NB4 (cell line): ENCODE data around the gene PLA2G4E.

ENCODE experiments used
- DNase-seq: peaks from one replicate; pipeline ENCODE4 v3.0.0; 2010; ENCODE audit warnings: low read depth
- H3K4me3 ChIP-seq: one replicate; pipeline ENCODE4 v1.5.1; 2011; ENCODE audit warnings: mild to moderate bottlenecking, low read depth, low read length, moderate library complexity
- CTCF ChIP-seq: IDR thresholded peaks from one replicate; pipeline ENCODE4 v1.5.1; 2012; ENCODE audit warnings: low read depth, low read length
- MAX ChIP-seq: IDR thresholded peaks from 2 replicates; pipeline ENCODE4 v1.6.1; 2011; ENCODE audit warnings: low read depth, low read length
- MYC ChIP-seq: IDR thresholded peaks from 2 replicates; pipeline ENCODE4 v1.6.1; 2011; ENCODE audit warnings: low read depth, low read length
- POLR2A ChIP-seq: IDR thresholded peaks from 2 replicates; pipeline ENCODE4 v1.6.1; 2011; ENCODE audit warnings: mild to moderate bottlenecking; ENCODE audit not compliant: insufficient read length; ENCODE audit errors: extremely low read depth

Gene PLA2G4E

DNA sequence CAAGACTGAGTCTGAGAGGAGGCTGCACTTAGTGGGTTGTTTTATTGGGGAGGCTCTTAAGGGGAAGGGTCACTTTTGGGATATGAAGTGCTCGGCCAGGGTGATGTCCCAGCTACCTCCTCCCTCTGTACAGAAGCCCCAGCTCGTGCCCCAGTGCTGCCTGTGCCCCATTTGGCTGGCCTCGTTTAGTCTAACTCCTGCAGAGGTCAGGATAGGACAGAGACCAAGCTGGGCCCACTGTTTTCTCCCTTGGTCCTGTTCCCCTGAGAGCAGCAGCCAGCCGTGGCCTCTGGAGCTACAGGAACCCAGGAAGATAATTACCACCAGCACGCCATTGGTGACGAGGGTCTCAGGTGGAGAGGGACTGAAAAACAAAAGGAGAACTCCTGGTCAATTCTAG, 18.5 kb downstream of the PLA2G4E start:
- TF ChIP-seq POLR2A, result no peak
- H3K4me3 ChIP-seq, result no peak overlapping the region
- DNase-seq, result no peak

GRCh38 chr15:42001236-42001635, 19.6 kb downstream of the PLA2G4E start:
- H3K4me3 ChIP-seq, result no peak overlapping the region
- no peak for DNase-seq
- TF ChIP-seq MYC (no peak), CTCF (no peak)

- no peak overlapping the region for H3K4me3 ChIP-seq
- DNase-seq, result no peak
- TF ChIP-seq MYC (no peak), POLR2A (no peak), MAX (no peak)
These were observed 21.3 kb downstream of the PLA2G4E start for GRCh38 chr15:41999290-42000285.

DNA sequence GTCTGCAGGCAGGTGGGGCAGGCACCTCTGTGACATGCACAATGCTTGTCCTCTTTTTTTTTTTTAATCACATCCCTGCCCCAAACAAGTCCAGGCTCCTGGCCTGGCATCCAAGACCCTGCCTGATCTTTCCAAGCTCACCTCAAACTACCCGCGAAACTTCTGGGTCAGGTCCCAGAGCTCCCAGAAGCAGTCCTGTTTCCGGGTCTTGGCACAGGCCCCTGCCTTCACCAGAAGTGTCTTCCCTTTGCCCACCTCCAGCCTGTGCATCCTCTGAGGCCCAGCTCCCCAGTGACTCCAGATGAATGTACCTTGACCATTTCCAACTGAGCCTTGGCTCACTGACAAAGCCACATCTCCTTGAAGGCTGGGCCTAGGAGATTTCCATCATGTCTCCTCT, 23.0 kb downstream of the PLA2G4E start:
- no peak for DNase-seq
- H3K4me3 ChIP-seq, result no peak overlapping the region
- TF ChIP-seq MAX (no peak), CTCF (no peak), MYC (no peak), POLR2A (no peak)

GRCh38 chr15:41996921-41997592, 23.8 kb downstream of the PLA2G4E start:
- no peak for DNase-seq
- TF ChIP-seq CTCF, result no peak
- no peak for TF ChIP-seq MAX
- TF ChIP-seq POLR2A, result no peak
- no peak for TF ChIP-seq MYC
- H3K4me3 ChIP-seq, result no peak overlapping the region

DNA sequence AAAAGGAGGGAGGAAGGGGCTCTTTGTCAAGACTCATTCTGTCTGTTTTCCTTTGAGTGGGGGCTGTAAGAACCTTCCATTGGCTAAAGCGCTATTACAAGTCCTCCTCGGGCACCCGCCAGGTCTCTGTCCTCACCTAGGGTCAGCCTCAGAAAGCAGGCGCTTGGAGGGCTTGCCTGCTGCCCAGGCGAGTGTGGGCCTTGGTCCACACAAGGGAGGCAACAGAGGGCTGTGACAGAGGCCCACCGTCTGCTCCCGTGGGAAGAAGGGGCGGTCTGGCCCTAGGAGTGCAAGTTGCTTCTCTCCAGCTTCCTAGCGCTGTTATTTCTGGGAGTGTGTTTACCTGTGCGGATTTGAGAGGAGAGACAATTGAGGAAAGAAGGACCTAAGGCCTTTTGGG, 24.5 kb downstream of the PLA2G4E start:
- no peak for DNase-seq
- TF ChIP-seq MAX (no peak), CTCF (no peak), POLR2A (no peak), MYC (no peak)
- no peak overlapping the region for H3K4me3 ChIP-seq

DNA sequence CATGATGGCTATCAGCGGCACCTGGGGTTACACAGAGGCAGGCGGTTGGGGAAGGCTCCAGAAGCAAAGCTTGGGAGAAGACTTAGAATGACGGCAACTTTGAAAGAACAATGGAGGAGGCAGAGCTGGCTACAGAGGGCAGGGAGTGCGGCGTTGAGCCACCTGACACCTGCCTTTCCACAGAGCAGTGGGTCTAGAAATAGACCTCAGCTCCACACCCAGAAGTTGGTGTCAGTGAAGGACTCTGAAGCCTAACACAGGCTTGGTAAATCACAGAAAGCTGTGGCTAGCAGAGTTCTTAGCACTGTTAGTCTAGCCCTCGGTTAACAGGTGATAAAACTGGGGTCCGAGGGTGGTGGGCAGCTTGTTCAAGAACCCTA, 25.4 kb downstream of the PLA2G4E start:
- TF ChIP-seq MYC, result no peak
- TF ChIP-seq CTCF, result no peak
- no peak for TF ChIP-seq POLR2A
- TF ChIP-seq MAX, result no peak
- DNase-seq, result no peak
- H3K4me3 ChIP-seq, result no peak overlapping the region
